Embryonic facial prominence (tissue), 1 donor: Measurements from ENCODE around the gene GRK1.
"Not testable (repeated sequence)": the region's sequence is repeated elsewhere in the genome, so short reads cannot be mapped to it uniquely, and the experiment has no call there.

Experiments
- DNase-seq: peaks from one replicate; pipeline ENCODE4 v3.0.0-alpha.2; 2016; ENCODE audit errors: extremely low spot score

The GRK1 gene

GRCh38 chr13:113743366-113744195, 76.6 kb downstream of the GRK1 start:
- no peak for DNase-seq

DNA sequence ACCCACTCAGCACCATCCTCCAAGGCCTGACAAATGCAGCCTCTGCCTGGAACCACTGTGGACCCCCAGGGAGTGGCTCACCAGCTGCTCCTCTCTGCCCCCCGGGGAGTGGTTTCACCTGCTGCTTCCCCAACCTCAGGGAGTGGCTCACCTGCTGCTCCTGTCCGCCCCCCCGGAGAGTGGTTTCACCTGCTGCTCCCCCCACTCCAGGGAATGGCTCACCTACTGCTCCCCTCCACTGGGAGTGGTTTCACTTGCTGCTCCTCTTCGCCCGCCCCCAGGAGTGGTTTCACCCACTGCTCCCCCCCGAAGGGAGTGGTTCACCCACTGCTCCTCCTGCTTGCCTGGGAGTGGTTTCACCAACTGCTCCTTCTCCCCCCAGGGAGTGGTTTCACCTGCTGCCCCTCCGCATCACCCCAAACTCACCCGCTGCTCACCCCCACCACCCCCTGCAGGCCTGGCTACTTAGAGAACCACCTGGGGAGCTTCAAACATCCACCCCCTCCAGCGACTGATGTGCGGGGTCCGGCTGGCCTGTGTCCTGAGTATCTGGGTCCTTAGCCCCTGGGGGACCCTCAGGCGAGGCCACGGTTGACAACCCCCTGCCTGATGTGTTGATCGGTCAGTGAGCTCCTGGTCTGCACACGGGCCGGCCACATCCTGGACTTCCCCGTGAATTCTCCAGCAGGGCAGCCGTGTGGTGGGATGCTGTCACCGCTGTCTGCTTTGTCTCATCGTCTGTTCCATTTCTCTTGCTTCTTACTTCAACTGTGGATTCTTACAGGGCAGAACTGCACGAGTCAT, 77.4 kb downstream of the GRK1 start:
- no peak for DNase-seq

DNA sequence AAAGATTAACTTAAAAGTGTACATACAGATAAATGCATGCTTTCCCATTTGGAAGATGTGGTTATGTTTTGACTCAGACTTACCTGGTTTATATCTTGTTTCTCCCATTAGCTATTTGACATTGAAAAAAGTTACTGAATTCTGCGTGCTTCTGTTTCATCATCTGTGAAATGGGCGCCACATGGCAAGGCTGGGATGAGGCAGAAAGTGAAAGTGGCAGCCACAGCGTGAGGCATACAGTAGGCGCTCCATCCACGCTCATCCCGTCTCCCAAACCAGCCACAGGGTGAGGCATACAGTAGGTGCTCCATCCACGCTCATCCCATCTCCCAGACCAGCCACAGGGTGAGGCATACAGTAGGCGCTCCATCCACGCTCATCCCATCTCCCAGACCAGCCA, 78.0 kb downstream of the GRK1 start:
- DNase-seq, result no peak

GRCh38 chr13:113745500-113746142, 78.6 kb downstream of the GRK1 start:
- not testable (repeated sequence) for DNase-seq

DNA sequence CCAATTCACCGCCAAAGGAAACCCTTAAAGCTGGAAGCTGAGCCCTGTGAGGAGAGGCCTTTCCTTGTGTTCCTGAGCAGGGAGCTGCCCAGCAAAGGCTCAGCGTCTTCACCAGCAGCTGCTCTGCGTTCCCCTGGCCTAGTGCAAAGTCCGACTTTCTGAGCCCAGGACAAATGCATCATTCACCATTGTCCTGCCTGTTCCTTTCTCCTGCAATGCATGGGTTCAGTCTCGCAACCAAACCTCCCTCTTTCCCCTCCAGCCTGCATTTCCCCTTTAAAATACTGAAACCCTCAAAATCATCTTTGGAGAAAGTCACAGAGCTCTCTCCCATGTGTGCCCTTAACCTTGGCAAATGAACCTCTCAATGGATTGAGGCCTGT, 79.1 kb downstream of the GRK1 start:
- DNase-seq, result no peak

GRCh38 chr13:113746671-113747070, 79.7 kb downstream of the GRK1 start:
- no peak for DNase-seq

DNA sequence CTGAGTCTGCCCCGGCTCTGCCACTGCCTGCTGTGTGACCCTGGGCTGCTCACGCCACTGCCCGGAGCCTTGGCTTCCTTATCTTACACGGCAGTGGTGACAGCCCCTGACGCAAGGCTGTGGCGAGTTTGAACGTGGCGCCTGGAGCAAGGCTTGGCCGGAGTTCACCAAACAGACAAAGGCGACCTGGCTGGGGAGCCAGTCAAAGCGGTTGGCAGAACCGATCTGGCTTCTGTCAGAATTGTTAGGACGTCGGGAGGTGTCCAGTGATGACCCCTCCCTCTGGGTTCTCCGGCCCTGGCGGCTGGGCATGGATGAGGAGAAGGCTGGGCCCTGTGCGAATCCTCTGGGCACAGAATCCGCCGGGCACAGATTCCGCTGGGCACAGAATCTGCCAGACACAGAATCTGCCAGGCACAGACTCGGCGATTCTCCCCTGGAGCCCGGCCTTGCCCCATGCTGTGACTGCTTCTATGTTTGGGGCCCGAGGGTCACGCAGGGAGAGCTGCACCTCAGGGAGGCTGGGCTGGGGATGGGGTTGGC, 80.3 kb downstream of the GRK1 start:
- DNase-seq, result no peak

DNA sequence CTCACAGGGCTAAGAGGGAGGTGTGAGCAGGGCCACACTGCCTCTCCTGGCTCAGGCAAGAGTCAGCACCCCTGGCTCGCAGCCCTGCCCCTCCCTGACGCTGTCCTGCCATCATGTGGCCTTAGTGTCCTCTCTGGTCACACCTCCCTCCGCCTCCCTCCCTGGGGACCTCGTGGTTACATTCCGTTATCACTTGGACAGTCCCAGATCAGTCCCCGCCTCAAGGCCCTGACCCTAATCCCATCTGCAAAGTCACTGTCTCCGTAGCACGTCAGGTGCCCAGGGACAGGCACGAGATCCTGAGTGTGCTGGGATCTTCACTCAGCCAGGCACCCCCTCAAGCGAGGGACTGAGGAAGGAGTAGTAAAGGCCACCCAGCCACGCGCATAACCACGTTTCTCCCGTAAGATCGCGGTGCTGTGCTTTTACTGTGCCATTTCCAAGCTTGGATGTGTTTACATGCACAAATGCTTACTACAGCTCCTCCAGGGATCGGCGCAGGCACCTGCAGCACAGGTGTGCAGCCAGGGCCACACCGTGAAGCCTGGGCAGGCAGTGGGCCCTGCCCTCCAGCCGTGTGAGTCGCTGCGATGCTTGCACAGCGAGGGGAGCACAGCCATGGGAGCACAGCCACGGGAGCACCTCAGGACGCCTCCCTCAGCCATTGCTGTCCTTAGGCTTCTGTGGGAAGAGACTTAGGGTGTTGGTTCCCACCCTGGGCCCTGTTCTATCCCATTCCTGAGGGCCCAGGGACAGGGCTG, 81.3 kb downstream of the GRK1 start:
- no peak for DNase-seq

DNA sequence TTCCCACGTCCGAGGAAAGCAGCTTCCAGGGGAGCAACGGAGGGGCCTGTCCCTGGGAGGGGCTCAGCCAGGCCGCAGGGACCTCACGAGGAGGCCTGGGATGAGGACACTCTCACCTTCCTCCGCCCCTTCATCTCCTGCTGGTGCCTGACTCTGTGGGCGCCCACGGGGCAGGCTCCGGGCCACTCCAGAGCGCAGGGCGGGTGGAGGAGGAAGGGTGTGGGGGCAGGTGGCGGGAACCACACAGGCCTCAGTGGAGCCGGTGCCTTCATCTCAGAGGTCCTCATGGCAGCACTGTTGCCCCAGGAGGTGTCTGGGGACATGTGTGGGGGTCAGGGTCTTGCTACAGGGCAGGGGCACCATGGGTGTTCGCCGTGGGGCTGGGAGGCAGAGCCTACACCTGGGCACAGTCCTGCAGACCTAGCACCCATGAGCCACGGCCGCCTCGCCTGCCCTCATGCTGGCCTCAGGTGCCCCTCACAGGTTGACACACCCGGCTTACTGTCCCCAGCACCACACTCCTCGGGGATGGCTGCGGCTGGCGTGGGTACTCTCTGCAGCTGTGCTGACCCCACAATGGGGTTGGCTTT, 81.9 kb downstream of the GRK1 start:
- no peak for DNase-seq

GRCh38 chr13:113749507-113749906, 82.5 kb downstream of the GRK1 start:
- no peak for DNase-seq

- no peak for DNase-seq
Observed at GRCh38 chr13:113749967-113750366, 82.9 kb downstream of the GRK1 start.

DNA sequence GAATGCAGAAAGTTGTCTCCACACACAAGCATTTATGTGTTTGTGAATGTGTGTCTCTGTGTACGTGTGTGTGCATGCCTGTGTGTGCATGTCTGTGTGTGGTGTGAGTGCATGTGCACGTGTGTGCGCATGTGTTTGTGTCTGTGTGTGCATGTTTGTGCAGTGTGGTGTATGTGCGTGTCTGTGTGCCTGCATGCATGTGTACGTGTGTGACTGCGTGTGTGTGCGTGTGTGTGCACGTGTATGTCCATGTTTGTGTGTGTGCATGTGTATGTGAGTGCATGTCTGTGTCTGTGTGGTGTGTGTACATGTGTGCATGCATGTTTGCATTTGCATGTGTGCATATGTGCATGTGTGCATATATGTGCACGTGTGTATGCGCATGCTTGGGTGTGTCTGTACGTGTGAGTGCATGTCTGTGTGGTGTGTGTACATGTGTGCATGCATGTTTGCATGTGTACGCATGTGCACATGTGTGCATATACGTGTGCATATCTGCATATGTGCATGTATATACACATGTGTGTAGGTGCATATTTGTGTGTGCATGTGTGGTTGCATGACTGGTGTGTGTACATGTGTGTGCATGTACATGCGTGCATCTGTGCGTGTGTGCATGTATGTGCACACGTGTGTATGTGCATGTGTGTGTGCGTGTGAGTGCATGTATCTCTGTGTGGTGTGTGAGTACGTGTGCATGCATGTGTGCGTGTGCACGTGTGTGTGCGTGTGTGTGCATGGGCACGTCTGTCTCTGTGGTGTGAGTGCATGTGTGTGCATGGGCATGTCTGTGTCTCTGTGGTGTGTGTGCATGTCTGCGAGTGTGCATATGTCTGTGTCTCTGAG, 83.8 kb downstream of the GRK1 start:
- DNase-seq, result no peak

DNA sequence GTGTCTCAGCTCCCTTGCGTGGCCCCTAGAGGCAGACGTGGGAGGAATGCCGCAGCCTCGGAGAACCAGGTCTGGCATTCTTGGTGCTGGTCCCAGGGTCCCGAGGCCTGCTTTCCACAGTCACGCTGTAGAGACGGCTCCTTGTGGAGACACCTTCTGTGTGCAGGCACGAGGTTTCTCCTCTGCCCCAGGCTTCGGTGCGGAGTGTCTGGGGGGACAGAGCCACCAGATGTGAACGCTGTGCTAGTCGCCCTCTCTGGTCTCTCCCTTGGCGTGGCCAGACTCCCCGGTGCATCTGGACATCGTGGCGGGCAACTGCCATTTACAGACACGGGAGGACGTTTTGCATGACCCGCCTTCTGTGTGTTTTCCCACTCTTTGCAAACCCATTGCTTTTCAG, 84.5 kb downstream of the GRK1 start:
- DNase-seq, result no peak

GRCh38 chr13:113752211-113752986, 85.4 kb downstream of the GRK1 start:
- DNase-seq, result not testable (repeated sequence)

DNA sequence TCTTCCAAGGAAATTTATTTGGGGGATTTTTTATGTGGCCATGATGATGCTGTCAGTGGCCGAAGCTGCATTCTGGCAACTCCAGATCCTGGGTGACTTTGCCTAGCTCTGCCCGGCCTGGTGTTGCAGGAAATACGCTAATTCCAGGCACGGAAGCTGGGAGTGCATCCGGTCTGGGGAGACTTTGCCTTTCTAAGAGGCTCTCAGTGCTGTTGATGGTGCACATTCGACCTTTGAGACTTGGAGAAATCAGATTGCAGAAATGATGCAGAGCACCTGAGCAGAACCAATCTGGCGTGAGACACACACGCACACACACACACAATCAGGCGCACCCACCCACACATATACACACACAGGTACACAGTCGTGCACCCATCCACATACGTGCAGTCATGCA, 86.2 kb downstream of the GRK1 start:
- no peak for DNase-seq

DNA sequence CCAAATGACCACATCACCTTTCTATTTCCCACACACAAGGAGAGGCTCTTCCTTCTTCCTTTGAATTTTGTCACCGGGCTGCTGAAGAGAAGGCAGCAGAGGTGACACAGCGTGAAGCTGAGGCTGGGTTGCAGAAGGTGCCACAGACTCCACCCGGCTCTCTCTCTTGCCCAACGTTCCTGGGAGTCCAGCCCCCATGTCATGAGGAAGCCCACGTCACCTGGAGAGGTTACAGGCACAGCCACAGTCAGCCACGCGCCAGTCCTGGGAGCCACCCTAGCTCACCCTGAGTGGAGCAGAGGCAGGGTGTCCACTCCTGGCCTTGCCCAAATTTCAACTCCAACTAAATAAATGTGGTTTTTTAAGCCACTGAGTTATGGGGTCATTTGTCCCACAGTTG, 87.2 kb downstream of the GRK1 start:
- DNase-seq, result no peak

DNA sequence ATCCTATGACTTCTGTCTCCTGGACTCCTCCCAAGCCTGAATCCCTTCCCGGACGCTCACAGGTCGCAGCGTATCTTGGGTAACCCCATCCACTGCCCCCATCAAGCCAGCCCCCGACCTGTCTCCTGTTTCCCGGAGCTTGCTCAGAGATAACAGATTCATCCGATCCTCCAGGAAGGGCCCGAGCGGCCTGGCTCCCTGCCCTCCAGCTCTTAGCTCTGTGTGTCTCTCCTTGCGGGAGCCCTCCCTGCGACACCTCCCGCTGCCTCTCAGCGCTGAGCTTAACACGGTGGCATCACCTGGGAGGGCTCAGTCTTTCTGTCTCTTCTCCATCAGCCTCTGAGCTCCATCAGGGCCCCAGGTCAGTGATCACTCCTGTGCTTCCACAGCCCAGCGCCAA, 87.7 kb downstream of the GRK1 start:
- DNase-seq, result no peak

- no peak for DNase-seq
Observed at GRCh38 chr13:113756441-113757097, 89.5 kb downstream of the GRK1 start.
